GM21529 (cell line): ENCODE data around the gene ZNF782.
"Not testable (repeated sequence)": the region's sequence is repeated elsewhere in the genome, so short reads cannot be mapped to it uniquely, and the experiment has no call there.

Experiments used
- ATAC-seq: cut with Tn5 transposase; IDR thresholded peaks from one replicate; pipeline ENCODE4 v1.9.1; 2021; ENCODE audit not compliant: unreplicated experiment

The ZNF782 gene

GRCh38 chr9:96853781-96854650 lies at the start of gene ZNF782:
Gene ZNF782, minus strand, starts transcription at chr9:96854514. Its CDS starts 2,553 bp downstream, at chr9:96851961.
- ATAC-seq = peak; percentile 88

- ATAC-seq = not testable (repeated sequence)
Measured at GRCh38 chr9:96900010-96900409, 45.7 kb upstream of the ZNF782 start.

GRCh38 chr9:96892131-96892530 lies 37.8 kb upstream of the ZNF782 start:
- no peak for ATAC-seq

GRCh38 chr9:96888591-96888990 lies 34.3 kb upstream of the ZNF782 start:
- no peak for ATAC-seq

- no peak for ATAC-seq
Measured at GRCh38 chr9:96885424-96885823, 31.1 kb upstream of the ZNF782 start.

- no peak for ATAC-seq
Measured at GRCh38 chr9:96884443-96884842, 30.1 kb upstream of the ZNF782 start.

GRCh38 chr9:96883922-96884321 lies 29.6 kb upstream of the ZNF782 start:
- ATAC-seq = no peak

GRCh38 chr9:96877269-96877668 lies 23.0 kb upstream of the ZNF782 start:
- no peak for ATAC-seq

- ATAC-seq = peak; percentile 62
Measured at GRCh38 chr9:96875461-96876142, 21.3 kb upstream of the ZNF782 start.

- ATAC-seq = peak; percentile 63
Measured at GRCh38 chr9:96874947-96875460, 20.7 kb upstream of the ZNF782 start.

GRCh38 chr9:96874201-96874785 lies 20.0 kb upstream of the ZNF782 start:
- no peak for ATAC-seq

GRCh38 chr9:96871176-96871575 lies 16.9 kb upstream of the ZNF782 start:
- no peak for ATAC-seq

GRCh38 chr9:96868709-96869108 lies 14.4 kb upstream of the ZNF782 start:
- no peak for ATAC-seq

GRCh38 chr9:96867079-96867804 lies 12.9 kb upstream of the ZNF782 start:
- ATAC-seq = no peak

- not testable (repeated sequence) for ATAC-seq
Measured at GRCh38 chr9:96865240-96865639, 10.9 kb upstream of the ZNF782 start.

GRCh38 chr9:96859461-96860198 lies 5.3 kb upstream of the ZNF782 start:
- no peak for ATAC-seq

GRCh38 chr9:96858670-96859069 lies 4.4 kb upstream of the ZNF782 start:
- ATAC-seq = no peak

GRCh38 chr9:96858018-96858573 lies 3.8 kb upstream of the ZNF782 start:
- ATAC-seq = no peak

GRCh38 chr9:96856363-96857286 lies 2.3 kb upstream of the ZNF782 start:
- ATAC-seq = peak; percentile 54
